HG03571 (cell line): ENCODE results near the gene UNC5B.

Experiments used
- ATAC-seq: cut with Tn5 transposase; IDR thresholded peaks from one replicate; pipeline ENCODE4 v1.9.1; 2021; ENCODE audit not compliant: unreplicated experiment

Gene UNC5B

DNA sequence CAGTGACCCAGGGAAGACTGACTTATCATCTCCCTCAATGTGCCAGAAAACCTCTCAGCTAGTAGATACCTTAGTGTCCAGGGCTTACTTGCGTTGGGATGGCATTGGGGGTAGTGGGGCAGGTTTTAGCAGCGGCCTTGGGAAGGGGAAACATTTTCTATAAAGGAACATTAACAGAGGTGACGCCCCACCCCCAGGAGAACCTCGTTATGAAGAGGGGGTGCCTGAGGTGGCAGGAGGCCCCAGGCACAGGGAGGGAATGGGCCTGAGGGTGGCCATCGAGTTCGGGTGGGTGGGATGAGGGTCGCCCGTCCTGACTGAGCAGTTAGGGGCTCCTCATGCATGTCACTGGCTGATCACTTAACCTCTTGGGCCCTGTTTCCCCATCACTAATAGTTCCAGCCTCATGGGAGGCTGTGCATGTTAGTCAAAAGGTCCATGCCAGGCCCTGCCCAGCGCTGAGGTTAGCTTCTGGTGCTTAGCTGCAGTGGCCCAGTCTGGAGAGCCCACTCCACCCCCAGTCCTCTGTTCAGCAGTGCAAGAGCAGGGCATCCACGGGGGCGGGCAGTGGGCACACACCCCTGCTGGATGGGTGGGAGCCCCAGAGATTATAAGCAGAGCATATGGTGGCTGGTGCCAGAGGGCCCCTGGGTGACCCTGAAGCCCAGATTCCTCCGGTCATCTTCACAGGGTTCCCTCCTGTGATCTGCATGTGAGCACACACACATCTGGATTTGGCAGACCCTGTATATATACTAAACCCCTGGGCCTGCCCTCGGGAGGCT lies 27.0 kb downstream of the UNC5B start:
- no peak for ATAC-seq

DNA sequence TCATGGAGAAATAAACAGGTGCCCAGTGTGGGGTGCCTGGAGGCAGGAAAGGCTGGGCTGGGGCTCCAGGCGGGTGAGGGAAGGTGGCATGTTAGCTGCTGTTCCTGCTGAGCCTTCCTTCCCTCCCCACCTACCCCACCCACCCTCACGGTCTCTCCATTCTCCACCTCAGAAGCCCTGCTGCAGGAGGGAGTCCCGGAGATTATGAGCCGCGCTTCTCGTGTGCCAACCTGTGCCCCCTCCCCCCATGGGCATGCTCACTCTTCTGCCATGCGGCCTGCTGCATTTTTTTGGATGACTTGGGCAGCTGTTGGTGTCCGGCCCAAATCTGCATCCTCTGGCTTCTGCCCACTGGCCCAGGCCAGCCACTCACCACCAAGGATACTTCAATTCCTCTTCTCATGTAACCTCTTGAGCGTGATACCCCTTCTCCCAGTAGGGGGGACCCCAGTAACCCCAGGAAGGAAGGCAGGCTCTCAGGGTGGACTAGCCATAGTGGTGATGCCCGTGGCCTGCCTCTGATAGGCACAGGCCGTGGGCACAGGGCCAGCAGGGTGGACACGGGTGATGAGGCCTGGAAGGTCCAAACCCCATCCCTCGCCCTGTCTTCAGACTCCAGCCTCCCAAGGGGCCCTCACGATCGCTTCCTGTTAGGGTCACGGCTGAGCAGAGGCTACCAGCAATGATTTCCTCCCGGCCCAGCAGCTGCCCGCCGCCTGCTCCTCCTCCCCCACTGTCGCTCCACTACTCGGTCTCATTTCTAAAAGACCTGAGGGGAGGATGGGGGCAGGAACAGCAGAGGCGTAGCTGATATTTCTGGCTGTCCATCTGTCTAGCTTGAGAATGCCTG lies 27.8 kb downstream of the UNC5B start:
- ATAC-seq = no peak

DNA sequence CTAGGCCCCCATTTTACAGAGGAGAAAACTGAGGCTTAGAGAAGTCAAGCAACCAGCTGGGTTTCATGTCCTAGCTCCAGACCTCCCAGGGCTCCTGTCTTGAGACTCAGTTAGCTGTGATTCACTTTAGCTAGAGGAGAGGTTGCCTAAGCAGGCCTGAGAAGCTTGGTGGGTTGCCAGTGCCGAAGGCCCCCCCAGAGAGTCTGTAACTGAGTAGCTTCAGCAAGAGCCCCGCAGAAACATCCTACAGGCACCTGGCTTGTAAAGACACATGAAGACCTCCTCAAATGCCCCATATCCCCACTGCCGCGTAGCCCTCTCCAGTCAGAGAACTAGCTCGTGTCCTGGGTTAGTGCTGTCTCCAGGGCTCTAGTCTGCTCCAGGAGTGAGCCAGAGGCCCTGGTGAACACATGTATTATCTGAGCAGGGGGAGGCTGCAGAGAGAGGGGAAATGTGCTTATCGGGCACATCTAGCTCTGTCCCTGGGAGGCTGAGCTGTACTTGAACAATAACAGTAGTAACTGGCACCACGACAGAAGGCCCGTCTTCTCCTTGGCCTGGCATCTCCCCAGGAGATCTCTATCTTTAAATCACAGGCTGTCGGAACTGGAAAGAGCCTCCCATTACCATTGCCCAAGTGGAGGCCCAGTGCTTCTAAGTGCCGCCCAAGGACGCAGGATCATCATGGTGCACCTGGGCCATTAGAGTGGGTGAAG lies 28.9 kb downstream of the UNC5B start:
- no peak for ATAC-seq

DNA sequence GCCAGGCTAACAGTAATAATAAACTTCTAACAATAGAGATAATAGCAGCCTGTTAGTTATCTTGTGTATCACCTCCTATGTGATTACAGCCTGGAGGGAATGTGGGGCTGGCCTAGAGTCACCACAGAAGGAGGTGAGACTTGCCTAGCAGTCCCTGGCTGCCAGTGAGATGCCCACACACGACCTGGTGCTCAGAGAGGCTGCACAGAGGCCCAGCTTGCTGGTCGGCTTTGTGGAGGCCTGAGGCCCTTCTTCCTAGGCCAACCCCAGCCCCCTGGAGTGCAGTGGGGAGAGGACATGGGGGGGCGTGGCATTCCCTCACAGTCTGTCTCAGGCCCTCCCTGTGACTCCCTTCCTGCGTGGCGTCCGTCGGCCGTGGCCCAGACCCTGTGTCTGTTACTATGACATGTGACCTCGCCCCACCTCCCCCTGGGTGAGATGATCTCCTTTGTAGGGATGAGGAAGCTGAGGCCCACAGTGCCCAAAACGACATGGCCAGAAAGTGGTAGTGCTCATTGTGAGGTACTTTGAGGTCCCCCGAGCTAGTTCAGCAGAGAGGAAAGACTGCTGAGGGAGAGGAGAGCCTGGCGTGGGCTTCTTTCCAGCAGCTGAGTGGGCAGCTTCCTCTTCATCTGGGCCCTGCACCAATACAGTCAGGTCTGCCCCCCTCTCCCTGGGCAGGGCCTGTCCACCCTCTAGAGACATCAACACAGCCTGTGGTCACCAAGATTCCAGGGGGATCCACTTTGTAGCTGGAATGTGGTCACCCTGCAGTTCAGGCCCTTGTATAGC lies 29.7 kb downstream of the UNC5B start:
- no peak for ATAC-seq

DNA sequence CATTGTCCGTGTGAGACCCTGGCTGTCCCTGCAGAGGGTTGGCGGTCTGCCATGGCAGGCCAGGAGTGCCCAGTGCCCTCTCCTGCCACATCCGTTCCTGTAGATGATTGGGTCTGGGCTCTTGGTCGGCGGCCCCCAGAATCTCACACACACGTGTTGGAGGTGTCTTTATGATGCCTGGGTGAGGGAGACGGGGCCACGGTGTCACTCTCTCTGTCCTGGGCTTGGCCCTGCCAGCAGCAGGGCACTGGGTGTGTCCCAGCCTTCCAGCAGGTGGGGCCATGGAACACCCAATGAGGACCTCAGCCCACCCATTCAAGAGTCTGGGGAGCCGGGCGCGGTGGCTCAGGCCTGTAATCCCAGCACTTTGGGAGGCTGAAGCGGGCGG lies 30.2 kb downstream of the UNC5B start:
- no peak for ATAC-seq

DNA sequence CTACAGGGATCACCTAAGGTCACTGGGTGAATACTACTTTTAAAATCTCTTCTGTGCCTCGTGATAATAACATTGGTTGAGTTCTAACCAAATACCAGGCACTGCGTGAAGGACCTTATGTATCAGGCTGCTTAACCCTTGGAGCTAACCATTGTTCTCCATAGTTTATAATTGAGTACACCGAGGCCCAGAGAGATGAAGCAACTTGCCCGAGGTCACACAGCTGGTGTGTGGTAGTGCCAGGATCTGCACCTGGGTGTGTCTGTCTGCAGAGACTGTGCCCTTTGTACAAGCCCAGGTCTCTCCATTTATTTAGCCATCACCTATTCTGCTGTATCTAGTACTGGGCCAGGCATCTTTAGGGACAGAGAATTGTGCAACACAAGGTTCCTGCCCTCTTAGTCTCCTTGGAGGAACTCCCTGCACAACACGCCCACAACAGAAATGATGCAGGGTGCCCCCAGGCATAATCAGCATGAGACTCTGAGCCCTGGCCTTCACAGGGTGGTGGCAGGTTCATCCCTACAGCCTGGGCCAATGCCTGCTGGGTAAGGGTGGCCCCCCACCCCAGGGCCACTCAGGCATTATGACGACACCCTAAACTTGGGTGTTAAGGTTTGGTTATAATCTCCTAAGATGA lies 31.5 kb downstream of the UNC5B start:
- no peak for ATAC-seq

DNA sequence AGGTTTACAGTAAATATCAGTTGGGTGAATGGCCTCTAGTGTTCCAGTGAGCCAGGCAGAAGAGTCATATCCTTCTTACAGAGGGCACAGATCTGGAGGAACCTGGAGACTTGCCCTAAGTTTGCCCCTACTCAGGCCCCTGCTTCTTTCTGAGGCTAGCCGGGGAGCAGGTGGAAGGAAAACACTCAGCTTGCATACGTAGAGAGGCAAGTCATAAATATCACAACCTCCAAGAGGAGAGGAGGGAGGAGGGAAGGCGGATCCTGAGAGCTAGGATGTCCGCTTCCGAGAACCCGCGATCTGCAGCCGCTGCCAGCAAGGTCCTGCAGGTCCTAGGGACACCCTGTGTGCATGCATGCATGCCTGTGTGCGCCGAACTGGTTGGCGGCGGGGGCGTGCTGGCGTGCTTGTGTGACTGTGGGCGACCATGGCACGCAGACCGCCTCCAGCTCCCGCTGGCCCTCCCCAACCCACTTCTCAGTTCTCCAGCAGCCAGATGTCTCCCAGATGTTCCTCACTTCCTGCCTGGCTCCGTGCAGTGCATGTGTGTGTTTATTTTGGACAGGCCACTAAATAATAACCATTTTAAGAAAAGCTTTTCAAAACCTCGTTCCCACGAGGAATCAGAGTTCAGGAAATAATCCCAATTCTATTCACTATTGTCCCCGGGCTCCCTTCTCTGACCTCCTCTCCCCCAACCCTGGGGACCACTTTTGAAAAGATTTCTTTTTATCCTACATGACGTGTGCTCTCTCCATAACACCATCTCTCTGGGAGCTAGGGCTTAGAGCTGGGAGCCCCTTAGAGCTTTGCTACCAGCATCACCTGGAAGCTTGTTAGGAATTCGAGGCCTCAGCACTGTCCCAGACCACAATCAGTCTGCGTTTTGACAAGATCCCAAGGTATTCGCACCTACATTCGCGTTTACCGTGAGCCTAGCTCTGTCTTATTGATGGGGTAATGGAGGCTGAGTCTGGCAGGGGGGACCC lies 32.4 kb downstream of the UNC5B start:
- no peak for ATAC-seq

DNA sequence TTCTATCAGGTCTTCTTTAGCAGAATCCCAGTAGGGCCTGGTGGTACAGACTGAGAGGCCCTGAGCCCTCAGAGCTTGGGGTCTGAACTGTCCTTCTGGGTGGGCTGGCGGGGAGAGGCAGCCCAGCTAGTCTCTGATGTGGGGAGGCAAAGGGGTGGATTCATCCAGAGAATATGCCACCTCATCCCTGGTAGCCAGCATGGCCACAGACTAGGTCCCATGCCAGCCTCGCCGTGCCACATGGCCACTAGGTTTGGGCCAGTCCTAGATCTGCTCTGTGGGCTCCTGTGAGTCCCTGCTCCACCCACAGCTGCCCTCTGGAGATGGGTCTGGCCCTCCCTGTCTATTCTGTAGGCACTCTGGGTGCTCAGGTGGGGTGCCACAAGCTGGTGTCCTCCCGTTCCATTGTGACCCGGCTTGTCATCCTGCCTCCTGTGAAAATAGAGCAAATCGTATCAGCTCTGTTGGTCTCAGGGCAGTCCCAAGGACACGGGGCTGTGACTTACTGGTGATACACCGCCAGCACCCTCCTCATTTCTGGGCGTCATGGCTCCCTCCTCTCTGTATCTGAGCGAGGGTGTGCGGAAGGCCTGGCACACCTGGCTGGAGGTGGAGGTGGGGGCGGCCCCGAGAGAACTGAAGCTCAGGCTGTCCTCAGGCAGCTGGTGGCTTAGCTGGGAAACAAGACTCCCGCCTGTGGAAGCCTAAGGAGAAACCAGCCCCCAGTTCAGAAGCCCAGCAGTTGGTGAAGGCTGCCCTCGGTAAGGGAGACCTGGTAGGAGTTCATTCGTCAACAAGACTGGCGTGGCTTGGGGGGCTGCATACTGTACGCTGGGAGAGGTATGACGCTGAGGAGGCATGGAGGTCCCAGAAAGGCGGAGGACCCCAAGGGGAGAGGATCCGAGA lies 33.3 kb downstream of the UNC5B start:
- ATAC-seq = no peak

DNA sequence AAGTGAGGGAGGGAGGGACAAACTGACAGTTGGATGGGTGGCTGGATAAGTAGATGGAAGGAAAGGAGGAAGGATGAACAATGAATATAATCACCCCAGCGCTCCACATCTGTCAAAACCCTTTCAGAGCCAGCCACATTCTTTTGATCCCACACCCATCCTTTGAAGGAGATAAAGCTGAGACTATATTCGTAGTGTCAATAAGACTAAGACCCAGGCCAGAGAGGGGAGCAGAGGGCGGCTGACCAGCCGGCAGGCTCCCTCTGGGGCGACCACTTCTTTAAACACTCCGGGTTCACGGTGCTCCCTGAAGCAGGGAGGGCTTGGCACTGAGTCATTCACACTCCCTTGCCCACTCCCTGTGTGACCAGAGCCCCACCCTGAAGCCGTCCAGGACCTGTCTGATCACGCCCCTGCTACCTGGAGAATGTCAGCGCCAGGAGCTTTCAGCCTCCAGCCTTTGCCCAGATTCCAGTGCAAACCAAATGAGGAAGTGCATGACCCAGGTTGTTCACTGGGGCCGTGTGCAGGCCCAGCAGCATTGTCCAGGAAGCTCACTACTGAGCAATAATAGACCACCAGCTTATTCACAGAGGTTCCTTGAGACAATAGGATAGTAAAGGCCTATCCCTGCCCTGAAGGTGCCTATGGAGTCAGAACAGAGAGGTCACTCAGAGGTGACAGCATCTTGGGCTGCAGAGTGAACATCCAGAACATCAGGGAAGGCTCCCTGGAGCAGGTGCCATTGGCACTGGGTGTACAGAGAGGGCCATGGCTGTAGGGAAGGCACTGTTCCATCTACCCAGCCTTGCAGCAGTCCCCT lies 34.4 kb downstream of the UNC5B start:
- no peak for ATAC-seq

DNA sequence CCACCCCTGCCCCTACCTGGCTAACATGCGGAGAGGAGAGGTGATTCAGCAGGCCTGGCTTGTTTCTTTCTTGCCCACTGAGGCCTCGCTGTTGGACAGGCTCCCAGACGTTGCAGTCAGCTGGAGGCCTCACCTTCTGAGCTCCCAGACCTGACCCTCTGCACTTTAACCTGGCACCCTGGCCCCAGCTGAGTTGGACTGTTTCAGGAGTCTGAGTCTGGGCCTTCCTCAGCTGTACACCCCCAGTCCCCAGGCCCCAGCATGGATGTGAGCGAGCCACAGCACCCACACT lies 35.0 kb downstream of the UNC5B start:
- ATAC-seq = no peak

DNA sequence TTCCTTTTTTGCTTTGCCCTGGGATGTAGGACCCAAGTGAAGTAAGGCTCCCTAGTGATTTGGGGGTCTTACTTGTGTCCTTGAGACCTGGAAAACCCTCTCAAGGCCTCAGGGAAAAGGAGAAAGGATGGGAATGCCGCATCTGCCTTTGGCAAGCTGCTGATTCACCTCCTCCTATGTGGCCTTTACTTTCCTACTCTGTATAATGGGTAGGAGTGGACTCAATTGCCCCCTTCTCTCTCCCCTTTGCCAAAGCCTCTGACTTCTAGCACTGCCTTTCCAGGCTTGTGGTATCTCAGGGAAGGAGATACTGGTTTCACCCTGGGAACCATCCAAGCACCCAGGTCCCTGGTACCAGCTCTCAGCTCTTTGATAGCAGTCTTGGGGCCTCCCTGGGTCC lies 35.4 kb downstream of the UNC5B start:
- no peak for ATAC-seq

DNA sequence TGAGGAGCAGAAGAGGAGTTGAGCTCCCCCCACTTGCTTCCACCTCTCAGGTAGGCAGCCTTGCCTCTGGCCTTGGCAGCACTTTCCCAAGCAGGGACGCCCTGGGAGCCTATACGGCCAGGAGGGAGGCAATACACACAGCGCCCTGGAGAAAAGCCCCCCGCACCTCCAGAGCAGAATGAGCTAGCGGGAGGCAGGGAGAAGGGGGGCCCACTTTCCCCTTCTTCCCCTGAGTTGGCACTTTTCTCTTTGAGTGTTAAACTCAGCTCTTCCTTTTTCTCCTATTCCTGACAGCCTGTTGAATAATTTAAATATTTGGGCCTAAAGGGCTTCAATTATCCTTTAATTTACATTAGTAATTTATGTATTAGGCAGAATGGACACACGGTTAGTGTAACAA lies 35.8 kb downstream of the UNC5B start:
- ATAC-seq = no peak

DNA sequence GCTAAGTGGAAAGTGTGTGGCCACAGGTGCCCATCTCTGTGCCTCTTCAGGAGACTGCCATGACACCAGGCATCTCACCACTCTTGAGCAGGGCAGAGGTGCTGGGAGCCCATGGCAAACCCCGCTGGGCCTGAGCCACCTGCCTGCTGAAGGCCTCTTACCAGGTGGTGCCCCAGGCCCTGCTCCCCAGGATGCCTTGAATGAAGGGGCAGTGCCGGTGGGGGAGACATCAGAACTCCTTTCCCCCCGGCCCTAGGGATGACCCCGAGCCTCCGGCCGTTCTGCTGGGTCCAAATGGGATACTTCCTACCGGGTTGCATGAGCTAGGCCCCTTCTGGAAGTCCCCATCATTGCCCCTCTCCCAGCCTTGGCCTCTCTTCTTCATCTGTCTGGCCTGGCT lies 37.6 kb downstream of the UNC5B start:
- ATAC-seq = no peak

DNA sequence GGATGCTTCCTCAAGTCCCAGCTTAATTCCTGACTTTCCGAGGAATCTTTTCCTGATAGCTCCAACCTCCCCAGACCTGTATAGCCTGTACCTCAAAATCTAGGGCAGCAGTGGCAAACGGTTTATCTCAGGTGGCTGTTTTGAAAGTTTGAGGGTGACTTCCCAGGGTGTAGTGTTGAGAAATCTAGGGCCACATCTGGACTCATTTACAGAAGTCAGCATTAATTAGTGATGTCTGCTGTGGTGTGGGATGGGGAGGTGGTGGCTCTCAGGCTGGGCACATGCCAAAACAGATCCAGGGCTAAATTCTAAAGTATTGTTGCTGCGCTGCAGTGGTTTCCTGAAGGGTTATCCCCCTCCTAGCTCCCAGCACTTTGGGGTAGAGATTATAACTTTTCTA lies 38.0 kb downstream of the UNC5B start:
- ATAC-seq = no peak

DNA sequence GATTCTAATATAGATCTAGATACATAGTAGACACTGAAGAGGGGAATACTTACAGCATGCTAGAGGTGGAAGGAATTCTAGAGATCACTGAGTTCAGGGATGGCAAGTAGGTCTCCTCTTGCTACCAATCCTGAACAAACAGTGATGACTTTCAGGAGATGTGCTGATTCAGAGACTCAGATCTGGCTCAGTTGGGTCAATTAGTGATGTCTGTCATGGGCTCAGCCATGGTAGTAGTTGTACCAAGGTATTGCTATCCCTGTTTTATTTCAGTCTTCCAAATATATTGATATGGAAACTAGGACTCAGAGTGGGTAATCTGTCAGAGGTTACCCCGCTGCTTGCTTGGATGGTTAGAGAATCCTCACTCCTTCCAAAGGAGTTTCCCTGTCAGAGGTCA lies 38.5 kb downstream of the UNC5B start:
- ATAC-seq = no peak

DNA sequence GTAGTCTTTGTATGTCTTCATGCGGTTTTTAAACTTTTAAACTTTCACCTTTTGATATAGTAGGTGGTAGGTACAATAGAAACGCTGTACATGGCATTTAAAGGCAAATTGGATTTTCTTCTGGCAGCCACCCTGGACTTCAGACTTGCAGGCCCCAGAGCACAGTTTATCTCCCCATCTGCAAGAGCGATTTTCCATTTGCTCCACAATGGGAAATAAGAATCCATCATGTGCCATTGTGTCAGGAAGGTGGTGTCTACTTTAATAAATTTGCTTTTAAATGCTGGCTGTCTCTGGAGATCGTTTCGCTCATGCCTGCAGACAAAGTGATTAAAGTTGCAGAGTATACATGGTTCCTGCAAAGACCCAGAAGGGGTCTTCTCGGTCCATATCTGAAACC lies 38.9 kb downstream of the UNC5B start:
- ATAC-seq = no peak

DNA sequence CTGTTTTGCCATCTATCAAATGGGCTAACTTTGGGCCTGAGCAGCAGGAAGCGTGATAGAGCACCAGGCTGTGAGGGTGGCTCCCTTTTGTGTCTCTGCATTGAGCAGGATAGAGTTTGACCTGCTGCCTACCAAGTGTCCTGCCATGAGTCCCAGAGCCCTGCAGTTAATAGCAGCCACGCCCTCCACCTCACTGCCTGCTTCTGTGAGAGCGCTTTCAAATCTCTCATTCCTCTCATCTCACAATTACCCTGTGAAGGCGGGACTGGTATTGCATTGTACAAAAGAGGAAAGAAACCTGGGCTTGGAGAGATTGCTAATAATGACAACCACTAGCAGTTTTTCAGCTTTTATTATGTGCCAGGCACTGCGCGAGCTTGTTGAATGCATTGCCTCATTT lies 39.9 kb downstream of the UNC5B start:
- no peak for ATAC-seq
